NCI-H1105 (cell line): ENCODE measurements around the gene NECAB3.

ENCODE experiments used
- DNase-seq: peaks from one replicate; lab custom pipeline; 2025; lab: John Stamatoyannopoulos, UW

NECAB3 gene

DNA sequence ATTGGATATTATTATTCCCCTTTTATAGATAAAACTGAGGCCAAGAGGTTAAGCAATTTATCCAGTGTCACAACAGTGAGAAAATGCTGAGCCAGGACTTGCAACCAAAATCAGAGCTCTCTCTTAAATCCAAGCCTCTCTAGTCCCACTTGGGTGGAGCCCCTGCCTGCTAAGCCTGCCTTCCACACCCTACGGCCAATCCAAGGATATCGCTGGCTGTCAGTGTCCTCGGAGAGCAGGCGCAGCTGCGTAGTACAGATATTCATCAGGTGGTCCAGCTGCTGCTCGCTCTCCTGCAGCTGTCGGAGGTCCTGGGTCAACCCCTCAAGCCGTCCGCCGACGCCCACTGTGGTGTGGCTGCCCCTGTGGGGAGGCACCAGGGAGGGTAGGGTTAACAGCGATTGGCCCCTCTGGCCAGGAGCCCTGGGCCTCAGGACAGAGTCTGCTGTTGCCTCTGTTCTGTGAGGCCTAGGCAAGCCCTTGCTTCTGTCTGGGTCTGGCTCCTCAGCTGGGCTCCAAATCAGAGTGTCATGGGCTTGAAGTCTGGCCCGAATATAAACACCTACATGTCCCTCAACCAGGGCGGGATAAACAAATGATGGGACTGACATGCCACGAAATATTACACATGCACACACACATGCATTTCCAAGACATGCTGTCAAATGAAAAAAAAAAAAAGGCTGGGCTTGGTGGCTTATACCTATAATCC, 3.9 kb upstream of the NECAB3 start:
- DNase-seq = no peak

- no peak for DNase-seq
Observed at GRCh38 chr20:33676652-33677645, 2.7 kb upstream of the NECAB3 start.

DNA sequence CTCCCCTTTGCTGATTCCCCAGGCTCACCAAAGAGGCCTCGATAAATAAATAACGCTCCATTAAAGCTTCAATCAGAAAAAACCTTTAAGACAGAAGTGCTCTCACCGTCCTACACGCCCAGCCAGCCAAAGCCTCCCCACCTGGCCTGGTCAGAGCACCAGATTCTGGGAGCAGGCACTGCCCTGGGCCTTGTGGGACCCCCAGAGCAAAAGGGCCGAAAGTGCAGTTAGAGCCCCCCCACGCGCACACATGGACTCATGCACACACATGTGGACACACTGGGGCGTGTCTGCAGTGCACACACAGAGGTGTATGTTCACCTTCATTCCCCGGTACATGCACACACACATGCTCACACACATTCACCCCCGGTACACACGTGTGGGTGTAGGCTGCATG, 1.9 kb upstream of the NECAB3 start:
- DNase-seq = no peak

DNA sequence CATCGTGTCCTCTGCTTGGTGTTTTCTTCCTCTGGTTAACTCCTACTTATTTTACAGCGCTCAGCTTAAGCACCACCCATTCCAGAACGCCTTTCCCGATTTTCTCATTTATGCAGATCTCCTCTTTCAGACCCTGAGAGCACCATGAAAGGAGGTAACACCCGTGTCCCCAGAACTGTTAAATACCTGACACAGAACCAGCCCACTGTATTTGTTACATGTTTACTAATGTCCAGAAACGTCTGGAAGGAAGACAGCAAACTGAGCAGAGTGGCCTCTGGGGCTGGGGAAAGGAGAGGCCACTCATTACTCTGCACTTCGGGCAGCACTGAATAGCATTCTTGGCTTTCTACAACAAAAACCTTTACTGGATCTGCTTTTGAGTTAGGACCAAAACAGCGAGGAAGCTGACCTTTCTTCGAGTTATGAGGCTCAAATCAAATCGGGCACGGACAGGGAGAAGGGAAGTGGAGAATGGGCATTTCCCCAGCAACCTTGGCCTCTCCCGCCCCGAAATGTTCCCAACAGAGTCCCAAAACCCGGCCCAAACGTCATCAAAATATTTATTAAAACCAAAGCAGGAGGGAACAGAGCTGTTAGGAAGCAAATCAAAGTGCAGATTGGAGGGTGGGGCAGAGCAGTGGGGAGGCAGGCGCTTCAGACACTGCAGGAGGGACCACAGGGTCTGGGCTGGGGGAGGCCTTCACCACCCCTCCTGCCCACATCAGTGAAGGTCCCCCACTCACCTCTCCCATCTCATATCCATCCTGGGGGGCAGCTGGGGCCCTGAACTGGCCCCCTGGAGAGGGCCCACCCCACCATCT, 1.1 kb upstream of the NECAB3 start:
- no peak for DNase-seq

GRCh38 chr20:33673410-33674293, 576 bp downstream of the NECAB3 start:
- DNase-seq = no peak

GRCh38 chr20:33673114-33673409, 1.2 kb downstream of the NECAB3 start:
- no peak for DNase-seq

DNA sequence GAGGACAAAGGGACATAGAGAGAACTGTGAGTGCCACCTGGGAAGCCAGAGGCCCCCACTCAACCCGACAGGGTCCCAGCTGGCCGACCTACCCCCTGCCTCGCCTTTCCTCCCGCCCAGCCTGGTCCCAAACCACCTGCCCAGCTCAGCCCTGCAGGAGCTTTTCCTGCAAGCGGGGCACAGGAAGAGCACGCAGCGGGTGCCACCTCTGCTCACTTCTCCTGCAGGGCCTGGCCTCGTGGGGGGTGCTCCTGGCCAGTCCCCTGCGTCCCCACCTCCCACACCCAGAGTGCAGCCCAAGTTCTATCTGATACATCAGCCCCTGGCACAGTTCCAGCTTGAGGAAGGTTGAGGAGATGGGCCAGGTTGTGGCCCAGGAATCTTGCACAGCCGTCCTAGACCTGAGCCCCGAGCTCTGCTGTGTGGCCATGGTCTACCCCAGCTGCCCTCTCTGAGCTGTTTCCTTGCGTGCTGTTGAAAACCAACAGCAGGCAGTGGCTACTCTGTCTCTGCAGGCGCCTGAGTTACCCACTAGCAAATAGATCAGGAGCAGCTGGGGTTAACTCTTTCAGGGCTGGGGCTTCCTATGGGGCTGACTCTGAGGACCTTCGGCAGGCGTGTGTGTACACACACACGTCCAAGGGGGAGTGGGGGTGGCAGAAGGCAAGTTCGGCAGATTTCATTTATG, 1.7 kb downstream of the NECAB3 start:
- DNase-seq = no peak

- no peak for DNase-seq
Observed at GRCh38 chr20:33671573-33672288, 2.5 kb downstream of the NECAB3 start.

GRCh38 chr20:33670715-33671499, 3.3 kb downstream of the NECAB3 start:
- no peak for DNase-seq

DNA sequence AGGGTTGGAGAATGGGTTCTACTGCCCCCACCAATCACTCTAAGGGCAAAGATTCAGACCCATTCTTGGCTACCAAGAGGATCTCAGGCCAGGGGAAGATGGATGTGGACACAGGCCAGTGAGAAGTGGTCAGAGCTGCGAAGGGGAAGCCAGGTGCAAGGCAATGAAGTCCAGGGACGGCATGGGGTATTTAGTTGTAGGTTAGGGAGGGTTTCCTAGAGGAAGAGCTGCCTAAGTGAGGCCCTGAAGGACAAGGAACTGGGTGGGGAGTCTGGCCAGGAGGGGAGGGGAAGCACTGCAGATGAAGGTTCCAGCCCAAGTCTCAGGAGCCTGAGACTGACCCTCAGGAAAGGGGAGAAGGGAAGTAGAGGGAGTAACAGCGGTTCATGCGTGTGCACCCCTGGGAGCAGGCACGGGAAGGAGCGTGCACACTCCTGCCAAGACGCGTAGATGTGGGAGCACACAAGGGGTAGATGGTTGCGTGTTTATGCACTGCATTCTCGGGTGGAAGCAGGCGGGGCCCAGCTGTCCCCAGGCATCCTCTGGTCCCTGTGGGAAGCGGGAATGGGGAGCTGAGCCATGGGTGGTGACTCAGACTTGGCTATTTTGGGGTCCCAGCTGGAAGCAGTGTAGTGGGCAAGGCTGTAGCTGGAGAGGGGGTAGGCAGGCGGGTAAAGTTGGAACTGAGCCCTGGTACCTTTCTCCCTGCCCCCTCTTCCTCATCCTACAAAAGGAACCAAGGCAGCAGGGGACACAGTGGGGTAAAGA, 4.2 kb downstream of the NECAB3 start:
- no peak for DNase-seq

- DNase-seq = no peak
Observed at GRCh38 chr20:33669224-33669623, 5.0 kb downstream of the NECAB3 start.

GRCh38 chr20:33668466-33669155, 5.6 kb downstream of the NECAB3 start:
- no peak for DNase-seq

- DNase-seq = peak; percentile 72
Observed at GRCh38 chr20:33667676-33668465, 6.4 kb downstream of the NECAB3 start.

DNA sequence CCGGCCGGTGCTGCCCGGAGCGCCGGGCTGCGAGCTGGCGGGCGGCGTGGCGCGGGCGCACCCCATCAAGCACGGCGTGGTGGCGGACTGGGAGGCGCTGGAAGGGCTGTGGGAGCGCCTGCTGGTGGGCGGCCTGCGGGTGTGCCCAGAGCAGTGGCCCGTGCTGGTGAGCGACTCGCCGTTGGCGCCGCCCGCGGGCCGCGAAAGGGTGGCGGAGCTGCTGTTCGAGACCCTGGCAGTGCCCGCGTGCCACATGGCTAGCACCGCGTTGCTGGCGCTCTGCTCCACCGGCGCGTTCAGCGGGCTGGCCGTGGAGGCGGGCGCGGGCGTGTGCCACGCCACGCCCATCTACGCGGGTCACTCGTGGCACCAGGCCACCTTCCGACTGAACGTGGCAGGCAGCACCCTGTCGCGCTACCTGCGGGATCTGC, 7.0 kb downstream of the NECAB3 start:
- DNase-seq = peak; percentile 39

DNA sequence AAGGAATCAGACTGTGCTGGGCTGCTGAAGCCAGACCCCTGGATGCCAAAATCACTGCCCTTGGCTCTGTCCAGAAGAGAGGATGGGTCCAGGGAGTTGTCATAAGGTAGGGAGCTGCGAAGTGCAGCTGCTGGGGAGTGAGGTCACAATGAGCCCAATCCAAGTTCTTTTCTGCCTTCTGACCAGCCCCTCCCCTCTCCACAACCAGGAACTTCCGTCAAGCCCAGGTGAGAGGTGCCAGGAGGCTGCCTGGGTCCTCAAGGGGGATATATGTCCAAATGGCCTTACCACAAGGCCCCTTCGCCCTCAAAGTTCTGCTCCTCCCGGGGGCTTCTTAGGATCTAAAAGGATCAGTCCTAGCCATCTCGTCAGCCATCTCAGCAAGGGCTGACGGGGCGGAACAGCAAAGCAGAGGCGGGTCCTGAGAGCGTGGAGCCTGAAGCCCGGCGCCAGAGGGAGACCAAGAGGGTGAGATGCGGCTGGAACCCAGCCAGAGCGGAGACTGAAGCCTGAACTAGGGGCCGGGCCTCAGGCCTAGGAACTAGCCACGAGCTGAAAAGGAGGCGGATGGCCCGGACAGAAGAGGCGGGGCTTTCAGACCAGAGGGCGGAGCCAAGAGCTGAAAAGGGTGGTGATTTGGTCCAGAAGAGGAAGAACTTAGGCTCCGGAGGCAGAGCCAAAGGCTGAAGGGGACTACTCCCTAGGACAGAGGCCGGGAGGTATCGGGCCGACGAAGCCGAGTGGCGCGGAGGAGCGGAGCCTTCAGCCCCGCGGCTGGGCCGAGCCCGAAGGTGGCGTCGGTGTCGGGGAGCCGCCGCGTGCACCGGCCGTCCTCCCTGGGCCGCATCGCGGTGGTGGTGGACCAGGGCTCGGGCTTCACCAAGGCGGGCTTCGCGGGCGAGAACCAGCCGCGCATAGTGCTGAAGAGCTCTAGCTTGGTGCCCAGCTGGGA, 7.7 kb downstream of the NECAB3 start, which contains the start of gene ACTL10:
Gene ACTL10, plus strand, starts transcription at position 651 of the 952 bp plus-strand sequence. CDS start 555 bp downstream, outside the sequence.
- peak; percentile 99 for DNase-seq

DNA sequence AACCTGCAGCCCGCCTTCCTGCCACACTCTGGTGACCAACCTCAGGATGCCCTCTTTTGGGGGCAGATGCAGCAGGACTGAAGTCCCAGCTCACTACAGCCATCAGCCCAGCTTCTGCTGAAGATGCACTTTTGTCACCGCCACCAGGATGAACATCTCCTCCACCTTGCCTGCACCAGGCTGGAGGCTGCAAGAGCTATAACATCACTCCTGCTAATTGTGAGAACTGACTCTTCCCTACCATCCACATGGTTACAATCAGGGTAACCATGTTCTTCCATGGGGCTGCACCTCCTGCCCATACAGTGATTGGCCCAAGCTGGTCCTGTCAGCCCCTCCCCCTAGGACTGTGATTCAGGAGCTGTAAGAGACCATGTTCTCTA, 9.5 kb downstream of the NECAB3 start:
- no peak for DNase-seq
